ENCODE data around the gene LIPE.

The LIPE gene

DNA sequence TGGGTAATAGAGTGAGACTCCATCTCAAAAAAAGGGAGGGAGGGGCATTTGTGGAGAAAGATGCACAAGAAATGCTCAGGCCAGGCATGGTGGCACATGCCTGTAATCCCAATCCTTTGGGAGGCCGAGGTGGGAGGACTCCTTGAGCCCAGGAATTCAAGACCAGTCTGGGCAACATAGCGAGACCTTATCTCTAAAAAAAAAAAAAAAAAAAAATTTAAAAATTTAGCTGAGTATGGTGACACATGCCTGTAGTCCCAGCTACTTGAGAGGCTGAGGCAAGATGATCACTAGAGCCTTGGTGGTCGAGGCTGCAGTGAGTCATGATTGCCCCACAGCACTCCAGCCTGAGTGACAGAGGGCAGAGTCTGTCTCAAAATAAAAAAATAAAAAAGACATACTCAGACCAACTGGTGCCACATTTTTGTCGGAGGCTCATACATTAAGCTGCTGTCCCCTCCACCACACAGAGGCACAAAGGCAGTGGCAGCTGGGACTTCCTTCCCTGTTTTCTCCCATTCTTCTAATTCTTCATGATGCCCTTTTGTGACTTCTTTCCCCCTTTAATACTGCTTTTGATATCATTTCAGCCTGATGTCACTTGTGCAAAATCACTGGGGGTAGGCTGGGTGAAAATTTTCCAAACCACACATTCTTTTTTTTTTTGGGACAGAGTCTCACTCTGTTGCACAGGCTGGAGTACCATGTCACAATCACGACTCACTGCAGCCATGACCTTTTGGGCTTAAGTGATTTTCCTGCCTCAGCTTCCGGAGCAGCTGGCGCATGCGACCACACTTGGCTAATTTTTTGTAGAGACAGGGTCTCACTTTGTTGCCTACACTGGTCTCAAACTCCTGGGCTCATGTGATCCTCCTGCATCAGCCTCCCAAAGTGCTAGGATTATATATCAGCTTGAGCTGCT, 42.4 kb upstream of the LIPE start:
- ATAC-seq: no peak

DNA sequence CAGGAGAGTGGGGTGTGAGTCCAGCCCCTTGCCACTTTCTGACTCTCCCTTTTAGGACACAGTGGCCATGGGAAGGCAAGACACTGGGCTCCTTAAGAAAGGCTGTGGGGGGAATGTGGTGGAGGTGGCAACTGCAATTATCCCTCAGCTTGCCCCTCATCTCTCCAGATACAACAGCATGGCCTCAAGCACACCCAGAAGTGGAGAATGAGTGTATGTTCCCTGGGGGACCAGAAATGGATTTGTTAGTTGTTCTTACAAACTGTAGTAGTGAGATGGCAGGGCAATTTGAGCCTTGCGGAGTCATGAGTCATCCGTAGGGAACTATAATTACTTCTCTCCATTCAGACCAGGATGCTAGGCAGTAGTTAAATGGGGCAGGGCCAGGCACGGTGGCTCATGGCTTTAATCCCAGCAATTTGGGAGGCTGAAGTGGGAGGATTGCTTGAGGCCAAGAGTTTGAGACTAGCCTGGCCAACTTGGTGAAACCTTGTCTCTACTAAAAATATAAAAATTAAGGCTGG, 41.1 kb upstream of the LIPE start:
- TF ChIP-seq, protein P1, sequence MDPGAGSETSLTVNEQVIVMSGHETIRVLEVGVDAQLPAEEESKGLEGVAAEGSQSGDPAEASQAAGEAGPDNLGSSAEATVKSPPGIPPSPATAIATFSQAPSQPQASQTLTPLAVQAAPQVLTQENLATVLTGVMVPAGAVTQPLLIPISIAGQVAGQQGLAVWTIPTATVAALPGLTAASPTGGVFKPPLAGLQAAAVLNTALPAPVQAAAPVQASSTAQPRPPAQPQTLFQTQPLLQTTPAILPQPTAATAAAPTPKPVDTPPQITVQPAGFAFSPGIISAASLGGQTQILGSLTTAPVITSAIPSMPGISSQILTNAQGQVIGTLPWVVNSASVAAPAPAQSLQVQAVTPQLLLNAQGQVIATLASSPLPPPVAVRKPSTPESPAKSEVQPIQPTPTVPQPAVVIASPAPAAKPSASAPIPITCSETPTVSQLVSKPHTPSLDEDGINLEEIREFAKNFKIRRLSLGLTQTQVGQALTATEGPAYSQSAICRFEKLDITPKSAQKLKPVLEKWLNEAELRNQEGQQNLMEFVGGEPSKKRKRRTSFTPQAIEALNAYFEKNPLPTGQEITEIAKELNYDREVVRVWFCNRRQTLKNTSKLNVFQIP (CRISPR knock-in tag; IDR thresholded peaks at IDR 0.05; ENCODE audit: borderline replicate concordance, low read depth): no peak
- TF ChIP-seq ZFP3 (CRISPR knock-in tag; IDR thresholded peaks at IDR 0.05): no peak

More for the DNA sequence above, 42.4 kb upstream of the LIPE start:
- TF ChIP-seq, protein P2, sequence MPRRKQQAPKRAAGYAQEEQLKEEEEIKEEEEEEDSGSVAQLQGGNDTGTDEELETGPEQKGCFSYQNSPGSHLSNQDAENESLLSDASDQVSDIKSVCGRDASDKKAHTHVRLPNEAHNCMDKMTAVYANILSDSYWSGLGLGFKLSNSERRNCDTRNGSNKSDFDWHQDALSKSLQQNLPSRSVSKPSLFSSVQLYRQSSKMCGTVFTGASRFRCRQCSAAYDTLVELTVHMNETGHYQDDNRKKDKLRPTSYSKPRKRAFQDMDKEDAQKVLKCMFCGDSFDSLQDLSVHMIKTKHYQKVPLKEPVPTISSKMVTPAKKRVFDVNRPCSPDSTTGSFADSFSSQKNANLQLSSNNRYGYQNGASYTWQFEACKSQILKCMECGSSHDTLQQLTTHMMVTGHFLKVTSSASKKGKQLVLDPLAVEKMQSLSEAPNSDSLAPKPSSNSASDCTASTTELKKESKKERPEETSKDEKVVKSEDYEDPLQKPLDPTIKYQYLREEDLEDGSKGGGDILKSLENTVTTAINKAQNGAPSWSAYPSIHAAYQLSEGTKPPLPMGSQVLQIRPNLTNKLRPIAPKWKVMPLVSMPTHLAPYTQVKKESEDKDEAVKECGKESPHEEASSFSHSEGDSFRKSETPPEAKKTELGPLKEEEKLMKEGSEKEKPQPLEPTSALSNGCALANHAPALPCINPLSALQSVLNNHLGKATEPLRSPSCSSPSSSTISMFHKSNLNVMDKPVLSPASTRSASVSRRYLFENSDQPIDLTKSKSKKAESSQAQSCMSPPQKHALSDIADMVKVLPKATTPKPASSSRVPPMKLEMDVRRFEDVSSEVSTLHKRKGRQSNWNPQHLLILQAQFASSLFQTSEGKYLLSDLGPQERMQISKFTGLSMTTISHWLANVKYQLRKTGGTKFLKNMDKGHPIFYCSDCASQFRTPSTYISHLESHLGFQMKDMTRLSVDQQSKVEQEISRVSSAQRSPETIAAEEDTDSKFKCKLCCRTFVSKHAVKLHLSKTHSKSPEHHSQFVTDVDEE (CRISPR knock-in tag; IDR thresholded peaks at IDR 0.05): no peak
- TF ChIP-seq ZNF565 (CRISPR knock-in tag; conservative IDR thresholded peaks at IDR 0.05; ENCODE audit: low read depth): no peak
- no peak for TF ChIP-seq OSR1 (CRISPR knock-in tag; IDR thresholded peaks at IDR 0.05)
- TF ChIP-seq, protein P3, sequence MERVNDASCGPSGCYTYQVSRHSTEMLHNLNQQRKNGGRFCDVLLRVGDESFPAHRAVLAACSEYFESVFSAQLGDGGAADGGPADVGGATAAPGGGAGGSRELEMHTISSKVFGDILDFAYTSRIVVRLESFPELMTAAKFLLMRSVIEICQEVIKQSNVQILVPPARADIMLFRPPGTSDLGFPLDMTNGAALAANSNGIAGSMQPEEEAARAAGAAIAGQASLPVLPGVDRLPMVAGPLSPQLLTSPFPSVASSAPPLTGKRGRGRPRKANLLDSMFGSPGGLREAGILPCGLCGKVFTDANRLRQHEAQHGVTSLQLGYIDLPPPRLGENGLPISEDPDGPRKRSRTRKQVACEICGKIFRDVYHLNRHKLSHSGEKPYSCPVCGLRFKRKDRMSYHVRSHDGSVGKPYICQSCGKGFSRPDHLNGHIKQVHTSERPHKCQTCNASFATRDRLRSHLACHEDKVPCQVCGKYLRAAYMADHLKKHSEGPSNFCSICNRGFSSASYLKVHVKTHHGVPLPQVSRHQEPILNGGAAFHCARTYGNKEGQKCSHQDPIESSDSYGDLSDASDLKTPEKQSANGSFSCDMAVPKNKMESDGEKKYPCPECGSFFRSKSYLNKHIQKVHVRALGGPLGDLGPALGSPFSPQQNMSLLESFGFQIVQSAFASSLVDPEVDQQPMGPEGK (CRISPR knock-in tag; IDR thresholded peaks at IDR 0.05; ENCODE audit: borderline replicate concordance): no peak
- no peak for TF ChIP-seq ISL1 (CRISPR knock-in tag; IDR thresholded peaks at IDR 0.05)
- no peak for TF ChIP-seq RARB (CRISPR knock-in tag; IDR thresholded peaks at IDR 0.05)
- no peak for TF ChIP-seq CSDC2 (CRISPR knock-in tag; IDR thresholded peaks at IDR 0.05)
- no peak for TF ChIP-seq PPARA (CRISPR knock-in tag; IDR thresholded peaks at IDR 0.05; ENCODE audit: borderline replicate concordance)
- no peak for TF ChIP-seq ZC3H10 (CRISPR knock-in tag; IDR thresholded peaks at IDR 0.05)
- no peak for TF ChIP-seq GLIS3 (CRISPR knock-in tag; IDR thresholded peaks at IDR 0.05)
- no peak for TF ChIP-seq SNAI2 (CRISPR knock-in tag; IDR thresholded peaks at IDR 0.05)
- TF ChIP-seq, protein P4, sequence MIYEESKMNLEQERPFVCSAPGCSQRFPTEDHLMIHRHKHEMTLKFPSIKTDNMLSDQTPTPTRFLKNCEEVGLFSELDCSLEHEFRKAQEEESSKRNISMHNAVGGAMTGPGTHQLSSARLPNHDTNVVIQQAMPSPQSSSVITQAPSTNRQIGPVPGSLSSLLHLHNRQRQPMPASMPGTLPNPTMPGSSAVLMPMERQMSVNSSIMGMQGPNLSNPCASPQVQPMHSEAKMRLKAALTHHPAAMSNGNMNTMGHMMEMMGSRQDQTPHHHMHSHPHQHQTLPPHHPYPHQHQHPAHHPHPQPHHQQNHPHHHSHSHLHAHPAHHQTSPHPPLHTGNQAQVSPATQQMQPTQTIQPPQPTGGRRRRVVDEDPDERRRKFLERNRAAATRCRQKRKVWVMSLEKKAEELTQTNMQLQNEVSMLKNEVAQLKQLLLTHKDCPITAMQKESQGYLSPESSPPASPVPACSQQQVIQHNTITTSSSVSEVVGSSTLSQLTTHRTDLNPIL (CRISPR knock-in tag; IDR thresholded peaks at IDR 0.05; ENCODE audit: low read depth): no peak
- no peak for TF ChIP-seq TCF4 (CRISPR knock-in tag; IDR thresholded peaks at IDR 0.05; ENCODE audit: borderline replicate concordance)
- TF ChIP-seq TOX (CRISPR knock-in tag; IDR thresholded peaks at IDR 0.05; ENCODE audit: borderline replicate concordance): no peak
- no peak for TF ChIP-seq ZNF70 (CRISPR knock-in tag; IDR thresholded peaks at IDR 0.05)
- no peak for TF ChIP-seq ESRRG (CRISPR knock-in tag; IDR thresholded peaks at IDR 0.05)
- TF ChIP-seq ZNF8 (CRISPR knock-in tag; IDR thresholded peaks at IDR 0.05): no peak
- no peak for TF ChIP-seq BACH2 (CRISPR knock-in tag; IDR thresholded peaks at IDR 0.05; ENCODE audit: borderline replicate concordance)

DNA sequence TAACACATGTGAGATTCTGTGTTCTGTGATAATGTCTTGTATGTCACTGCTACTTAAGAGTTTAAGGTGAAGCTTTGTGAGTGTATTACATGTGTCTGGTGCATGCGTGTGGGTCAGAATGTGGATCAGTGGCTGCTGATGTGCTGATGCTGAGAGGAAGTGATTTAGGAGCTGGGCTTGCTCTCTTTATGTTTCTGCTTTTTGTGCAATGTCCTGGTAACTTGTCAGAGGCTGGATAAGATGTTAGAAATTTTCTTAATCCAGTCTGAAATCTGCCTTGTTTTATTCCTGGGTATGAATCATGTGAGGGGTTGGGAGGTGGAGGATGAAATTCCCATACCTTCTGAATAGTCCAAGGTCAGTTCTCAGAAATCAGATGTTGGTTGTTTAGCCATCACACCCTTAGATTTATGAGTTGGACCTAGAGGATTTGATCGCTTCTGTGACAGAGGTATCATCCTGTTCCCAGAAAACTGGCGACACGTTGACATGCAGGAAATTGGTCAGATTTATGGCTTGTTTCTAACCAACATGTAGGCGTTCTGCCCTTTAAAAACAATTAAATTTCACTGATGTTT, 40.1 kb upstream of the LIPE start:
- TF ChIP-seq GLIS3 (CRISPR knock-in tag; IDR thresholded peaks at IDR 0.05) (no peak), ZNF70 (CRISPR knock-in tag; IDR thresholded peaks at IDR 0.05) (no peak), ZFP30 (CRISPR knock-in tag; IDR thresholded peaks at IDR 0.05) (no peak), ARNTL (CRISPR knock-in tag; IDR thresholded peaks at IDR 0.05; ENCODE audit: borderline replicate concordance, low read depth) (no peak), BACH2 (CRISPR knock-in tag; IDR thresholded peaks at IDR 0.05; ENCODE audit: borderline replicate concordance) (no peak), ZNF8 (CRISPR knock-in tag; IDR thresholded peaks at IDR 0.05) (no peak)
- ATAC-seq: peak; percentile 32

More for the DNA sequence above, 41.1 kb upstream of the LIPE start:
- peak; percentile 88 for ATAC-seq
